Stimulated activated CD4-positive, alpha-beta T cell treated with anti-CD3 and anti-CD28 coated beads, Interleukin-15, amount 100 ng/mL, for 24 hours (primary cell): ENCODE data around the gene ZNF185.
A peak's percentile ranks its signal among the peaks of the same experiment; 100 is the strongest.

Experiments
- DNase-seq: peaks from one replicate; pipeline ENCODE4 v3.0.0-alpha.2; 2020

ZNF185 gene

DNA sequence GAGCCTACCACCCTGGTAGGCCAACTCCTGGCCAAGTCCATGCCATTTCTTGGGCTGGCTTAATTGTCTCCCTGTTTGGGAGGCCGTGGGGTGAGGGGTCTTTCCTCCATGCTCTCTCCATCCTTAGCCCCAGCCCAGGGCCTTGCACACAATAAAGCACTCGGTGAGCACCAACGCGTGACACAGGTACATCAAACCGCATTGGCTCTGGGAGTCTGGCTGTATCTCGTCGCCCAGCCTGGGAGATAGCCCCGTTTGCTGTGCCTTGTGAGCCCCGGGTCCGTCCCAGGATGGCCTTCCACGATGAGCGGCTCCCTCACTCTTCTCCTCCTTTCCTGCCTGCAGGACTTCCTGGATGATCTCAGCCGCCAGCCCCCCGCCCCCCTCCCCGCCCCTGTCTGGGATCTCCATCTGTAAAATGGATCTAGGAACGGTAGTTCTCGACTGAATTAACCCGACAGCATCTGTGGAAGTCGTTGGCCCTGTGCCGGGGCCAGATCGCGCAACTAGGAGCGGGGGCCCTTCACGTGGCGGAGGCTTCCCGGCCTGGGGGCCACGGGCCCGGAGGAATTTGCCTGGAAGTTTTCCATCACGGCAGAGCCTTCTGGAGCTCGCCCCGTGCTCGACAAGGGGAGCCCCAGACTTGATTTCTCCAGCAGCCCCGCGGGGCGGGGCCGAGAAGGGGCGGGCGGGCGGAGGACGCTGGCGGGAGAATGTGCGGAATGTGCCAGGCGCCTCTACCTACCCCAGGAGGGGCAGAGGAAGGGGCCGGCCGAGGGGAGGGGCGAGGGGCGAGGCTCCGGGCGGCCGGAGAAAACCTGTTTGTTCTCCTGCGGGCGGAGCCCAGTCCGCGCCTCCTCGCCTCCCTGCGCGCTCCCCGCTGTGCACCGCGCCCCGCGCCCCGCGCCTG, at the start of gene ZNF185:
ZNF185 (plus strand) TSS at position 846 of the 910 bp plus-strand sequence. CDS start 16,423 bp downstream, outside the sequence.
- peak; percentile 43 for DNase-seq

- no peak for DNase-seq
Observed at GRCh38 chrX:152850465-152850864, 47.4 kb upstream of the ZNF185 start.

GRCh38 chrX:152853986-152854385, 43.9 kb upstream of the ZNF185 start:
- DNase-seq, result no peak

- no peak for DNase-seq
Observed at GRCh38 chrX:152861116-152861515, 36.8 kb upstream of the ZNF185 start.

- DNase-seq, result no peak
Observed at GRCh38 chrX:152861826-152862225, 36.0 kb upstream of the ZNF185 start.

DNA sequence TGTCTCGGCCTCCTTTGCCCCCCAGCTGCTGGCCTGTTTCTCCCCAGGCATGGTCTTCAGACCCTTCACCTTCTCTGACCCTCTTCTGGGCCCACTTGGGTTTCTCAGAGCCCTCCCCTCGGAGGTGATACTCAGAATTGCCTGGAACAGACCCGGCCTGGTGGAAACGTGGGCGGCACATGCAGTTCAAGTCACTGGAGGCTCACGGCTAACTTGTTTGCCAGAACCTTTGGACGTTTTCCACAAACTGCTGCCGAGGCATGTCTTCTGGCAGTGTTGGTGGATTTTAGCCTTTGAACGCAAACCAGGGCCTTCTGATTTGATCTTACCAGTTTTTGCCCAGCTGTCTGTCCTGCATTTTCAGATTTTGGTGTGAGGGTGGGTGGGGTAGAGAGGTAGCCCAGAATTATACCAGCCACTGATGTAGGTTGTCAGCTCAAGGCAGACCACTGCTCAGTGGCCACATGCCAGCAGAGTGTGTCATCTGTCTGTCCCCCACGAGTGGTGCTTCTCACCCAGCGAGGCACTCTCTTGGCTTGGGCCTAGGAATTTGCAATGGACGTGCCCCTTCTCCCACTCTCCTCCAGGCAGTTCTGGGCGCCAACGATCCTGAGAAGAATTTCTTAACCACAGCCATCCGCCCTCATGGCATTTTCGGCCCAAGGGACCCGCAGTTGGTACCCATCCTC, 32.5 kb upstream of the ZNF185 start:
- no peak for DNase-seq

- no peak for DNase-seq
Observed at GRCh38 chrX:152866386-152866785, 31.5 kb upstream of the ZNF185 start.

DNA sequence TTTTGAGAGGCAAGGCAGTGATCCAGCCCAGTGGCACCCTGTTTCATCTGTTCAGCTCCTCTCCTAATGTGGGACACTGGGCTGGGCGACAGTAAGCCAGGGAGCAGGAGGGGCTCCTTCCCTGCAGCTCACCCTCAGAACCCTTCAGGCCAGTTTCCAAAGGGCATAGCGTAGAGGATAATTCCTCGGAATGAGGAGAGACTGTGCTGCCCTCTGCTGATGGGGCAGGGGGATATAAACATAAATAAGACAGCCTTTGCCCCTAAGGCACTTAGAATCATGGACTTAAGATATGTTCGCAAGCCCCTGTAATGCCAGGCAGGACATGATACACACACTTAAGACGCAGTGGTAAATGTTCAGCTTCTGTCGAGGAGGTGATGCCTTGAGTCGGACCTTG, 27.9 kb upstream of the ZNF185 start:
- DNase-seq, result no peak

DNA sequence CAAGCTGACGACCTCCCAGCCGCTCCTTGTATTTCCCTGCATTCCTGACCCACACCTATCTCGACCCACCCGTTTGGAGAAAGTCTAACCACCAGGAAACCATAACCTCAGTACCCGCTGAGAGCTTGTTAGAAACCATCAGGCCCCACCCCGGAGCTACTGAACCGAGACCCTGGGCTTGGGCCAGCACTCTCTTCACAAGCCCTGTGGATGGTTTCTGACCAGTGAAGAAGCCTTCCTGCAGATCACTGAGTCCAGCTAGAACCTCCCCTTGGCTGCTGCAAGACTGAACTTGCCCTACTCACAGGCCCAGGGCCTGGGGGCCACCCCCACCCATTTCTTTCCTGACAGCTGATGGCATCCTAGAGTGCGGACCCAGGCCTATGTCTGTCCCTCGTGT, 26.6 kb upstream of the ZNF185 start:
- no peak for DNase-seq

- DNase-seq, result no peak
Observed at GRCh38 chrX:152872522-152872921, 25.3 kb upstream of the ZNF185 start.

DNA sequence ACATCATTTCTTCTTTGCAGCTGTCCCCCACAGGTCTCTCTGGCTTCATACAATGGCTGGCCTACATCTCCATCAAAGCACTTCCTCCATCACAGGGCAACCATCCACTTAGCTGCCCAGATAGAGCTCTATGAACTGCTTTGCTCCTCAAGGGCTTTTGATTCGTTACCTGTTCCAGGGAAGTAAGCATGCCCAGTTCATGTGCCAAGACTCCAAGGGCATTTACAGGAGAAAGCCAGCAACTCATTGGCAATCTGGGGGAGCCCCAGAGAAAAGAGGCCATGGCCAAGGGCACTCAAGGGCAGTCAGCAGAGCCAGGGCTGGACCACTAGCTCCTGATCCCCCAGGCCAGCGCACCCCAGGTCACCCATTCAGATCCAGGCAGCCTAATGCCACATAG, 24.5 kb upstream of the ZNF185 start:
- DNase-seq, result no peak

- no peak for DNase-seq
Observed at GRCh38 chrX:152876931-152877840, 20.7 kb upstream of the ZNF185 start.

DNA sequence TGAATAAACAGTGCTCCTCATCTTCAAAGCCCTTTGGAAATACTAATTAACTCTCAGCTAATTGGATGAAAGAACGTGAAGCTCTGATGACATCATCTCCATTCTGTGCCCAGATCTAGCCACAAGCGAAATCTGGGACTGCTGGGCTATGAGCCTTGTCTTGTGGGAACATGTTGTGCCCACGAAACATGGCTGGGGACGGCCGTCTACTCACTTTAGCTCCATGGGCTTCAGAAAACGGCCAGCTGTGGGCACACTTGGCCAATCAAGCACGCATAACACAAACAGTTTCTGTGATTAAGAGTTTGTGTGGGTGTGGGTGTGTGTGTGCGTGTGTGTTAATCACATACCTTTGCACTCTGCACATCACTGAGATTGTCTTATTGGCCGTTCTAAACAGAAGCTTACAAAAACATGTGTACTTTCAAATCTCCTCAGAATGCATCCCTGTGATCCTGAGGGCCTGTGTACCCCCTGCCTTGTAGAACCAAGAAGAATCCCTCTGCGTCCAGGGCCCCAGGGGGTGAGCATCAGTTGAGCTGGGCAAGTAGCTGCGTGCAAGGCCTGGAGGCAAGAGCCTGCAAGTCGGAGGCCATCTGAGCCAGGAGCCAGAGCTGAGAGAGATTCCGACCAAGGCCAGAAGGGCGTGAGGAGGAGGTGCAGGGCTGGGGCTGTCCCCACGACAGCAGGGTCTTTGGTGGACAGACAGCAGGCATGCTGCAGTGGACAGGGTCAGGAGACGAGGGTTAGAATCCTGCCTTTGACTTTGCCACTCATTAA, 18.7 kb upstream of the ZNF185 start:
- no peak for DNase-seq

- DNase-seq, result no peak
Observed at GRCh38 chrX:152881289-152881688, 16.6 kb upstream of the ZNF185 start.

DNA sequence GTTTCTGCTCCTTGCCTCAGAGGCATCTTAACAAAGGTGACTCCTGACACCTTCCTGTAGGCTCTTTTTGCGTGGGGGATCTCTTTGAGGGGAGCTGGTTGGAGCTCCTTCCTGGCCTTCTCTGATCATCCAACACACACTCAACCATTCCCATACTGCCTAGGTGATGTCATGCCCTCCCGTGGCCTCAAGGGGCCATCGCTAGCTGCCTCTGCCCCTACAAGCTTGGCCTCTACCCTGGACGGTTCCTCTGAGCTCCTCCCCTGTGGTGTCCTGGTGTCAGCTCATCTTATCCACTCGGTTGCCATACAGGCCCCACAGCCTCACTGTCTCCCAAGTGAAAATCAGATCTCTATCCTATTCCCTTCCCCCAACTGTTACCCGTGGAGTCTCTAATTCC, 13.7 kb upstream of the ZNF185 start:
- no peak for DNase-seq

GRCh38 chrX:152886716-152887115, 11.2 kb upstream of the ZNF185 start:
- DNase-seq, result no peak

GRCh38 chrX:152892499-152892898, 5.4 kb upstream of the ZNF185 start:
- DNase-seq, result no peak

DNA sequence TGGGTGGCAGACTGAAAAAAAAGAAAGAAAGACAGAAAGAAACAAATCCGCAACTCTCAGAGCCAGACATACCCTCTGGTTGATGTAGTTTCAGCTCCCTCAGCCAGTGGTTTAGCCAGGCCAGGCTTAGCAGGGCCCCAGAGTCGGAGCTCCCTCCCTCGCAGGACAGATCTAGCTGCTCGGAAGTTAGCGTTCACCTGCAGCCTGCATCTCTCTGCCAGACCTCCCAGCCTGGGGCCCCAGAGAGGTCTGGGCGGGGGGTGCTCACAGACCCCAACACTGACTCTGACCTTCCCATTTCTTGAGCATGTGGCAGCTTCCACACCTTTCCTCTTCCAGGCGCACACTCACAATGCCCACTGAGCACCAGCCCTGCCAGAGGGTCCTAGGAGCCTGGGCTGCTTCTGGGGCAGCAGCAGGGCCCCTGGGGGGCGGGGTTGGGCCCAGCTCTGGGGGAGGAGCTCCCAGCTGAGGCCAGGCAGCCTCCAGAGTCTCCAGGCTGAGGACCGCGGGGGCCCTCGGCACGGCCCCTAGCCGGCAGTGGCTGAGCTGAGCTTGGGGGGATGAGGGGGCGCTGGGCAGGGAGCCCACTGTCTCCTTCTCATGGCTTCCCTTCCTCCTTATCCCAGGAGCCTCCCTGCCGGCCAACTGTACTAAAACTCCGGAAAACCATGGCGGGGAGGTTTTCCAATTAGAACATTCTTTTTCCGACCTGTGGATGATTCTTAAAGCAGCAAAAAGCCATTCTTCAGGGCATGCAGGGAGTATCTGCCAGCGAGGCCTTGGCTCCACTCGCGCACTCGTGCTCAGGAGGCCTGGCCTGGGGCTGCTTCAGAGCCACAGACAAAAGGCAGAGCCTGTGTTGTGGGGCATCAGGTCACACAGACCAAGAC, 4.6 kb upstream of the ZNF185 start:
- no peak for DNase-seq

- DNase-seq, result no peak
Observed at GRCh38 chrX:152893980-152894610, 3.8 kb upstream of the ZNF185 start.

DNA sequence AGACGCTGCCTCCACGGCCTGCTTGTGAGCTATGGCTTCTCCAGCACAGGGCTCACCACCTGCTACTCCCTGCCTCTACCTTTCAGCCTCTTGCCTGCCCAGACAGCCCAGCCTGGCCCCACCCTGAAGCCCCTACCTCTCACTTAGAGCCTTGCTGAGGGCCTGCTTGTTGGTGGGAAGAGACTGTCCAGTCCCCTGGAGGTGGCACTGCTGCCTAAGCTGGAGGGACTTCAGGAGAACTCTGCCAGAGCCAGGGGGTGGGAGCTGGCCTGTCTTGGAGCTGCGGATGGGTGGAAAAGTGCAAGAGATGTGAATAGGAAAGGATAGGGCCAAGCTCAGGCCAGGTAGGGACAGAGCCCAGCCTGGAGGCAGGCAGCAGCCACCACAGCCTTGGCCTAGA, 2.7 kb upstream of the ZNF185 start:
- no peak for DNase-seq
